Endothelial cell of umbilical vein (primary cell): ENCODE data around the gene AAGAB. TPM values are rescaled to one million over a fixed set of nuclear protein-coding genes. Genes with fewer than 3 reads are reported as not detected.

ENCODE experiments used
- BruUV-seq: library from RNA; stranded (reverse); fragments of 400-500 nt; replicated peaks from 2 replicates; lab custom pipeline; 2021; lab: Mats Ljungman, UMichigan
- CTCF ChIA-PET: fragments of 300-600, 350-600 bp; sonication (Branson Sonifier 250); formaldehyde crosslinking; loops from one replicate; lab custom pipeline; 2021; ENCODE audit warnings: antibody characterized with exemption, inconsistent platforms; lab: Charles Lee
- POLR2A ChIA-PET: fragments of 300-600, 350-600 bp; sonication (Branson Sonifier 250); formaldehyde crosslinking; loops from one replicate; lab custom pipeline; 2021; ENCODE audit warnings: antibody characterized with exemption, inconsistent platforms; lab: Charles Lee
- DNase-seq: peaks from one replicate; pipeline ENCODE4 v3.0.0-alpha.2; 2011; ENCODE audit warnings: low read depth, low spot score
- FAIRE-seq: peaks from 2 replicates; lab custom pipeline; 2011; peaks lifted over from hg19 to GRCh38; lab: Jason Lieb, UNC
- H2AFZ ChIP-seq: 2 replicates; pipeline ENCODE4 v1.6.0; 2012; ENCODE audit warnings: low read depth, low read length, control low read depth, inconsistent platforms
- H3K27ac ChIP-seq: 2 replicates; pipeline ENCODE4 v1.5.1; 2011; ENCODE audit warnings: low read depth, mild to moderate bottlenecking, control low read depth, low read length, moderate library complexity; ENCODE audit not compliant: insufficient read depth
- H3K27me3 ChIP-seq, 2 experiments: 2 replicates each; pipeline versions ENCODE4 v1.6.0 to v1.6.1; 2011; ENCODE audit warnings: low read length in 2 of 2, mixed read lengths in 1 of 2; ENCODE audit not compliant: control insufficient read depth in 2 of 2, insufficient read depth in 2 of 2
- H3K36me3 ChIP-seq, 2 experiments: 2 replicates in 1 of 2; 3 replicates in 1 of 2; pipeline ENCODE4 v1.5.1; 2011; ENCODE audit warnings: low read length in 2 of 2, mild to moderate bottlenecking in 1 of 2, moderate library complexity in 1 of 2; ENCODE audit not compliant: control insufficient read depth in 2 of 2, insufficient read depth in 2 of 2; ENCODE audit errors: extremely low read depth in 1 of 2
- H3K4me1 ChIP-seq: 3 replicates; pipeline ENCODE4 v1.5.1; 2011; ENCODE audit warnings: mild to moderate bottlenecking, low read length; ENCODE audit not compliant: control insufficient read depth, insufficient read depth; ENCODE audit errors: extremely low read depth
- H3K4me2 ChIP-seq: 2 replicates; pipeline ENCODE4 v1.6.1; 2011; ENCODE audit warnings: low read length, control low read depth, mixed read lengths; ENCODE audit not compliant: insufficient read depth
- H3K4me3 ChIP-seq, 3 experiments: fragments of 200-600 bp in 1 of 3; sonication (generic), shearing (Covaris generic) in 1 of 3; replicated peaks in 1 of 3; 2 replicates each; pipeline ENCODE4 v1.5.1; 2011 to 2016; ENCODE audit warnings: control low read depth in 3 of 3, low read length in 3 of 3, mild to moderate bottlenecking in 2 of 3, inconsistent platforms in 1 of 3, low read depth in 1 of 3, moderate library complexity in 1 of 3; ENCODE audit not compliant: insufficient read depth in 1 of 3
- H3K79me2 ChIP-seq: 2 replicates; pipeline ENCODE4 v1.6.0; 2012; ENCODE audit warnings: low read length, inconsistent platforms; ENCODE audit not compliant: control insufficient read depth, insufficient read depth
- H3K9ac ChIP-seq: replicated peaks from 2 replicates; pipeline ENCODE3; 2011; ENCODE audit warnings: low read length, control low read depth; ENCODE audit not compliant: insufficient read depth; ENCODE audit errors: extremely low read depth
- H3K9me1 ChIP-seq: replicated peaks from 3 replicates; pipeline ENCODE4 v1.6.0; 2011; ENCODE audit warnings: mild to moderate bottlenecking, low read length; ENCODE audit not compliant: control insufficient read depth, insufficient read depth; ENCODE audit errors: extremely low read depth
- H3K9me3 ChIP-seq: replicated peaks from 2 replicates; pipeline ENCODE4 v1.5.1; 2012; ENCODE audit warnings: low read length, inconsistent platforms; ENCODE audit not compliant: control insufficient read depth, insufficient read depth
- H4K20me1 ChIP-seq: replicated peaks from 2 replicates; pipeline ENCODE3; 2011; ENCODE audit warnings: mild to moderate bottlenecking, low read length; ENCODE audit not compliant: control insufficient read depth, insufficient read depth; ENCODE audit errors: extremely low read depth
- EZH2 ChIP-seq: IDR thresholded peaks from 2 replicates; pipeline ENCODE4 v1.6.1; 2012; ENCODE audit warnings: borderline replicate concordance, low read depth, mild to moderate bottlenecking, moderate library complexity, low read length, inconsistent platforms; ENCODE audit not compliant: severe bottlenecking
- FOS ChIP-seq: IDR thresholded peaks from 2 replicates; pipeline ENCODE4 v1.6.1; 2011; ENCODE audit warnings: mild to moderate bottlenecking, low read length, moderate library complexity, borderline replicate concordance; ENCODE audit not compliant: insufficient read depth
- GATA2 ChIP-seq: IDR thresholded peaks from 2 replicates; pipeline ENCODE4 v1.7.0; 2011; ENCODE audit warnings: low read depth, mild to moderate bottlenecking, moderate library complexity, mixed read lengths, low read length; ENCODE audit not compliant: insufficient read length, insufficient read depth
- JUN ChIP-seq: IDR thresholded peaks from 2 replicates; pipeline ENCODE4 v1.6.1; 2011; ENCODE audit warnings: borderline replicate concordance, low read depth; ENCODE audit not compliant: insufficient read length, insufficient read depth
- MAX ChIP-seq: IDR thresholded peaks from 2 replicates; pipeline ENCODE4 v1.6.1; 2011; ENCODE audit not compliant: insufficient read depth, insufficient read length
- MYC ChIP-seq: IDR thresholded peaks from one replicate; pipeline ENCODE4 v1.6.1; 2011; ENCODE audit warnings: mild to moderate bottlenecking, low read depth, low read length
- POLR2A ChIP-seq: IDR thresholded peaks from 2 replicates; pipeline ENCODE4 v1.6.1; 2012; ENCODE audit warnings: low read depth, mild to moderate bottlenecking, control low read depth, low read length
- POLR2AphosphoS5 ChIP-seq: IDR thresholded peaks from 2 replicates; pipeline ENCODE4 v1.6.1; 2012; ENCODE audit warnings: low read depth, mild to moderate bottlenecking, control low read depth, low read length, moderate library complexity; ENCODE audit not compliant: insufficient read depth
- dilution Hi-C: fragments of 300-500 bp; cut with MboI; formaldehyde crosslinking; loops from one replicate; pipeline ENCODE4 v1.15.0; 2019; ENCODE audit warnings: low sequenced_read_pairs; ENCODE audit not compliant: extremely low pct_ligation_motif_present
- intact Hi-C: fragments of 100-400 bp; cut with micrococcal nuclease; formaldehyde crosslinking; loops from one replicate; pipeline ENCODE4 v1.10.0; 2022
- polyA plus RNA-seq, 4 experiments: library from polyadenylated mRNA; depleted of rRNA in 3 of 4; stranded (reverse) in 3 of 4; unstranded in 1 of 4; fragments of >200 nt; gene quantifications; 2 replicates each; pipeline versions ENCODE4 v1.2.1 to v1.2.3, GENCODE V29; 2011 to 2012; ENCODE audit warnings: missing spikeins in 1 of 4
- total RNA-seq: library from RNA; stranded (reverse); gene quantifications from 2 replicates; pipeline ENCODE4 v1.2.3, GENCODE V29; 2021
- TF ChIP-seq, protein P1 (sequence below), 2 donors: IDR thresholded peaks; 1 replicate in 1 of 2; 2 replicates in 1 of 2; pipeline ENCODE4 v1.5.1; 2011; ENCODE audit warnings: low read length in 2 of 2, mild to moderate bottlenecking in 2 of 2, moderate library complexity in 2 of 2, control low read depth in 1 of 2, inconsistent platforms in 1 of 2, low read depth in 1 of 2; ENCODE audit not compliant: insufficient read depth in 1 of 2; ENCODE audit errors: extremely low read depth in 1 of 2

The AAGAB gene
- total and polyA plus RNA-seq, 2 donors (not counting 3 experiments of a cell fraction or from before 2014, with no cell fraction given) = 21.2 to 42.6 TPM

DNA sequence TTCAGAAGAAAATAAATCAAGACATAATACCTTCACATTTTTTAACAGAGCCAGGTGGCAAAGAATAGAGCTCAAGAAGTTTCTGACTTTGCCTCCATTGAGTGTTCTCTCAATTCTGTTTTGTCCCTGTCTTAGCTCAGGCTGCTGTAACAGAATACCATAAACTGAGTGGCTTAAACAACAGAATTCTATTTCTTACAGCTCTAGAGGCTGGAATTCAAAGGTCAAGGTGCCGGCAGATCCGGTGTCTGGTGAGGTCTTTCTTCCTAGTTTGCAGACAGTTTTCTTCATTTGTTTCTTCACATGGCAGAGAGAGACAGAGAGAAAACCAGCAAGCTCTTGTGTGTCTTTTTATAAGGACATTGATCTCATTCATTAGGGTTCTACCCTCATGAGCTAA, 25.8 kb upstream of the AAGAB start:
- POLR2A ChIA-PET = no interaction called here

More for the DNA sequence above, 25.8 kb upstream of the AAGAB start:
- no peak for TF ChIP-seq JUN
- no peak for TF ChIP-seq POLR2AphosphoS5
- TF ChIP-seq FOS = no peak
- TF ChIP-seq POLR2A = no peak
- TF ChIP-seq, protein P1, sequence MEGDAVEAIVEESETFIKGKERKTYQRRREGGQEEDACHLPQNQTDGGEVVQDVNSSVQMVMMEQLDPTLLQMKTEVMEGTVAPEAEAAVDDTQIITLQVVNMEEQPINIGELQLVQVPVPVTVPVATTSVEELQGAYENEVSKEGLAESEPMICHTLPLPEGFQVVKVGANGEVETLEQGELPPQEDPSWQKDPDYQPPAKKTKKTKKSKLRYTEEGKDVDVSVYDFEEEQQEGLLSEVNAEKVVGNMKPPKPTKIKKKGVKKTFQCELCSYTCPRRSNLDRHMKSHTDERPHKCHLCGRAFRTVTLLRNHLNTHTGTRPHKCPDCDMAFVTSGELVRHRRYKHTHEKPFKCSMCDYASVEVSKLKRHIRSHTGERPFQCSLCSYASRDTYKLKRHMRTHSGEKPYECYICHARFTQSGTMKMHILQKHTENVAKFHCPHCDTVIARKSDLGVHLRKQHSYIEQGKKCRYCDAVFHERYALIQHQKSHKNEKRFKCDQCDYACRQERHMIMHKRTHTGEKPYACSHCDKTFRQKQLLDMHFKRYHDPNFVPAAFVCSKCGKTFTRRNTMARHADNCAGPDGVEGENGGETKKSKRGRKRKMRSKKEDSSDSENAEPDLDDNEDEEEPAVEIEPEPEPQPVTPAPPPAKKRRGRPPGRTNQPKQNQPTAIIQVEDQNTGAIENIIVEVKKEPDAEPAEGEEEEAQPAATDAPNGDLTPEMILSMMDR (IDR thresholded peaks at IDR 0.05; ENCODE audit: extremely low read depth in 1 of 2, insufficient read depth in 1 of 2, low read depth in 1 of 2, low read length in 2 of 2) = no peak
- TF ChIP-seq EZH2 = no peak
- no peak for TF ChIP-seq MYC
- no peak for TF ChIP-seq MAX
- TF ChIP-seq GATA2 = no peak
- dilution Hi-C loops = no loop called here
- H3K4me2 ChIP-seq = no peak overlapping the region
- no peaks in the 10 kb centered on the region for H3K27me3 ChIP-seq
- CTCF ChIA-PET = interaction anchor here (0.7 to 1.1 kb wide), 2 partner anchors 11 to 18 kb away, joined by 3 to 4 read pairs; no protein-coding TSS in a partner anchor
- H3K36me3 ChIP-seq = no peaks in the 10 kb centered on the region
- DNase-seq = no peak
- no peak overlapping the region for H3K27ac ChIP-seq
- H3K9ac ChIP-seq = no peak overlapping the region
- no peaks in the 10 kb centered on the region for H3K4me1 ChIP-seq
- H3K79me2 ChIP-seq = no peaks in the 10 kb centered on the region
- peaks cover 2% of the 10 kb centered on the region for H3K9me1 ChIP-seq
- H3K4me3 ChIP-seq = no peak overlapping the region
- intact Hi-C loops = no loop called here
- BruUV-seq = no TSS peak
- no peaks in the 10 kb centered on the region for H4K20me1 ChIP-seq
- FAIRE-seq = no peak
- no peaks in the 10 kb centered on the region for H3K9me3 ChIP-seq
- H2AFZ ChIP-seq = no peak overlapping the region
